ENCODE measurements around the gene REEP5.
"Not testable (repeated sequence)": the region's sequence is repeated elsewhere in the genome, so short reads cannot be mapped to it uniquely, and the experiment has no call there.

REEP5 gene

DNA sequence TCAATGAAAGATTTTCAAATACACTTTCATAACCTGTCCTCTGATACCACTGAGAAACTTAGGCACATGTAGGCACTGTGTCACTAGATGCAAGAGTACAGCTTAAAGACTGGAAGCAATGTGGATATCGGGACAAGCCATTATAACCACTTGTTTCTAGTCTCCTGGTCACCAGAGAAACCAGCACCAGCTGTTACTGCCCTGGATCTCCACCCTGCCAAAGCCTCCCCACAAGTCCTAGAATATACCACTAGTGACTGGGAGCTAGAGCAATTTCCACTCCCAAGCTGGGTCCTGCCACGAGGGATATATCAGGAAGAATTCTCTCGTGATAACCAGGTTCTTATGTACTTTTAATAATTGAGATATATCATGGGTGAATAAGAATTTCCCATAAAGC is 19.5 kb downstream of the REEP5 start:
- no peak for DNase-seq
- no peak overlapping the region for H3K4me3 ChIP-seq (ENCODE audit: insufficient read depth, low read depth, low read length, poor library complexity, severe bottlenecking)
- H3K36me3 ChIP-seq (ENCODE audit: control insufficient read depth, insufficient read depth, low read length), result peaks cover 9% of the 10 kb centered on the region
- H3K27ac ChIP-seq (ENCODE audit: insufficient read depth, low read length, poor library complexity, severe bottlenecking), result no peak overlapping the region
- H3K9me3 ChIP-seq (ENCODE audit: control insufficient read depth, low read length), result no peaks in the 10 kb centered on the region
- H3K27me3 ChIP-seq (replicated peaks; ENCODE audit: control insufficient read depth, insufficient read depth, low read length, poor library complexity, severe bottlenecking), result no peaks in the 10 kb centered on the region
- no peaks in the 10 kb centered on the region for H3K4me1 ChIP-seq (ENCODE audit: control insufficient read depth, insufficient read depth, low read length, poor library complexity, severe bottlenecking)

GRCh38 chr5:112895682-112896081 is 26.3 kb downstream of the REEP5 start:
- Histone ChIP-seq H3K4me1 (ENCODE audit: control insufficient read depth, insufficient read depth, low read length, poor library complexity, severe bottlenecking) (no peaks in the 10 kb centered on the region), H3K4me3 (ENCODE audit: insufficient read depth, low read depth, low read length, poor library complexity, severe bottlenecking) (no peak overlapping the region), H3K9me3 (ENCODE audit: control insufficient read depth, low read length) (no peaks in the 10 kb centered on the region), H3K27me3 (replicated peaks; ENCODE audit: control insufficient read depth, insufficient read depth, low read length, poor library complexity, severe bottlenecking) (no peaks in the 10 kb centered on the region), H3K27ac (ENCODE audit: insufficient read depth, low read length, poor library complexity, severe bottlenecking) (no peak overlapping the region), H3K36me3 (ENCODE audit: control insufficient read depth, insufficient read depth, low read length) (peaks cover 15% of the 10 kb centered on the region)
- DNase-seq, result no peak

GRCh38 chr5:112892776-112893175 is 29.3 kb downstream of the REEP5 start:
- Histone ChIP-seq H3K4me1 (ENCODE audit: control insufficient read depth, insufficient read depth, low read length, poor library complexity, severe bottlenecking) (peaks cover 7% of the 10 kb centered on the region), H3K27ac (ENCODE audit: insufficient read depth, low read length, poor library complexity, severe bottlenecking) (no peak overlapping the region), H3K36me3 (ENCODE audit: control insufficient read depth, insufficient read depth, low read length) (peaks cover 11% of the 10 kb centered on the region), H3K9me3 (ENCODE audit: control insufficient read depth, low read length) (no peaks in the 10 kb centered on the region), H3K4me3 (ENCODE audit: insufficient read depth, low read depth, low read length, poor library complexity, severe bottlenecking) (no peak overlapping the region), H3K27me3 (replicated peaks; ENCODE audit: control insufficient read depth, insufficient read depth, low read length, poor library complexity, severe bottlenecking) (no peaks in the 10 kb centered on the region)
- DNase-seq, result no peak

- not testable (repeated sequence) for DNase-seq; H3K9me3 ChIP-seq (ENCODE audit: control insufficient read depth, low read length); H3K27ac ChIP-seq (ENCODE audit: insufficient read depth, low read length, poor library complexity, severe bottlenecking); H3K36me3 ChIP-seq (ENCODE audit: control insufficient read depth, insufficient read depth, low read length); H3K4me3 ChIP-seq (ENCODE audit: insufficient read depth, low read depth, low read length, poor library complexity, severe bottlenecking); H3K27me3 ChIP-seq (replicated peaks; ENCODE audit: control insufficient read depth, insufficient read depth, low read length, poor library complexity, severe bottlenecking)
- H3K4me1 ChIP-seq (ENCODE audit: control insufficient read depth, insufficient read depth, low read length, poor library complexity, severe bottlenecking), result peaks cover 14% of the 10 kb centered on the region
These were observed 30.0 kb downstream of the REEP5 start for GRCh38 chr5:112892066-112892465.

- DNase-seq, result no peak
- H3K27me3 ChIP-seq (replicated peaks; ENCODE audit: control insufficient read depth, insufficient read depth, low read length, poor library complexity, severe bottlenecking), result no peaks in the 10 kb centered on the region
- H3K27ac ChIP-seq (ENCODE audit: insufficient read depth, low read length, poor library complexity, severe bottlenecking), result peak overlapping the region; percentile 26
- H3K9me3 ChIP-seq (ENCODE audit: control insufficient read depth, low read length), result no peaks in the 10 kb centered on the region
- peaks cover 19% of the 10 kb centered on the region for H3K4me1 ChIP-seq (ENCODE audit: control insufficient read depth, insufficient read depth, low read length, poor library complexity, severe bottlenecking)
- H3K36me3 ChIP-seq (ENCODE audit: control insufficient read depth, insufficient read depth, low read length), result peaks cover 24% of the 10 kb centered on the region
- H3K4me3 ChIP-seq (ENCODE audit: insufficient read depth, low read depth, low read length, poor library complexity, severe bottlenecking), result no peak overlapping the region
These were observed 35.1 kb downstream of the REEP5 start for GRCh38 chr5:112886975-112887374.

GRCh38 chr5:112885001-112885400 is 37.0 kb downstream of the REEP5 start:
- H3K27me3 ChIP-seq (replicated peaks; ENCODE audit: control insufficient read depth, insufficient read depth, low read length, poor library complexity, severe bottlenecking), result no peaks in the 10 kb centered on the region
- H3K4me3 ChIP-seq (ENCODE audit: insufficient read depth, low read depth, low read length, poor library complexity, severe bottlenecking), result no peak overlapping the region
- no peaks in the 10 kb centered on the region for H3K9me3 ChIP-seq (ENCODE audit: control insufficient read depth, low read length)
- peaks cover 29% of the 10 kb centered on the region for H3K36me3 ChIP-seq (ENCODE audit: control insufficient read depth, insufficient read depth, low read length)
- peaks cover 23% of the 10 kb centered on the region for H3K4me1 ChIP-seq (ENCODE audit: control insufficient read depth, insufficient read depth, low read length, poor library complexity, severe bottlenecking)
- H3K27ac ChIP-seq (ENCODE audit: insufficient read depth, low read length, poor library complexity, severe bottlenecking), result peak overlapping the region; percentile 43
- no peak for DNase-seq

- Histone ChIP-seq H3K36me3 (ENCODE audit: control insufficient read depth, insufficient read depth, low read length) (peaks cover 29% of the 10 kb centered on the region), H3K4me1 (ENCODE audit: control insufficient read depth, insufficient read depth, low read length, poor library complexity, severe bottlenecking) (peaks cover 30% of the 10 kb centered on the region), H3K27me3 (replicated peaks; ENCODE audit: control insufficient read depth, insufficient read depth, low read length, poor library complexity, severe bottlenecking) (no peaks in the 10 kb centered on the region), H3K4me3 (ENCODE audit: insufficient read depth, low read depth, low read length, poor library complexity, severe bottlenecking) (no peak overlapping the region), H3K9me3 (ENCODE audit: control insufficient read depth, low read length) (no peaks in the 10 kb centered on the region), H3K27ac (ENCODE audit: insufficient read depth, low read length, poor library complexity, severe bottlenecking) (no peak overlapping the region)
- DNase-seq, result no peak
These were observed 38.8 kb downstream of the REEP5 start for GRCh38 chr5:112883192-112883591.

GRCh38 chr5:112880219-112880964 is 41.6 kb downstream of the REEP5 start:
- DNase-seq, result no peak
- Histone ChIP-seq H3K4me3 (ENCODE audit: insufficient read depth, low read depth, low read length, poor library complexity, severe bottlenecking) (no peak overlapping the region), H3K36me3 (ENCODE audit: control insufficient read depth, insufficient read depth, low read length) (peaks cover 21% of the 10 kb centered on the region), H3K4me1 (ENCODE audit: control insufficient read depth, insufficient read depth, low read length, poor library complexity, severe bottlenecking) (peaks cover 17% of the 10 kb centered on the region), H3K27ac (ENCODE audit: insufficient read depth, low read length, poor library complexity, severe bottlenecking) (peak overlapping the region; percentile 44), H3K9me3 (ENCODE audit: control insufficient read depth, low read length) (no peaks in the 10 kb centered on the region), H3K27me3 (replicated peaks; ENCODE audit: control insufficient read depth, insufficient read depth, low read length, poor library complexity, severe bottlenecking) (no peaks in the 10 kb centered on the region)

DNA sequence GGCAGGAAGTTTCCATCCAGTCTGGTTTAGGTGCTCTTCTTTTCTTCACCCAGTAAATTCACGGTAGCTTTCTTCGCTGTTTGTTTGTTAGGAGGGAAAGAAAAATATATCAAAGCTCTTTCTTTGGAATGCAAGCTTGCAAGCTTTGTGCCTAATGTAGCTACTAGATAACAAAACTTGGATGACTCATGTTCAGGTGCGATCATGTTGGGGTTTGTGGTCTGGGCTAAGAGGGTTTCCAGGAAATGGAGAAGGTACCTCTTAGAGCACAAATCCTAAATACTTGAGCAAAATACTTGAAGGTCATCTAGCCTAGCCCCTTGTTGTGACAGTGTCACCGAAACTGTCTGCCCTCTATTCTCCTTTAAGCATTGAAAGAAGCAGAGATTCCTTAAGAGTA is 43.3 kb downstream of the REEP5 start:
- Histone ChIP-seq H3K27me3 (replicated peaks; ENCODE audit: control insufficient read depth, insufficient read depth, low read length, poor library complexity, severe bottlenecking) (no peaks in the 10 kb centered on the region), H3K9me3 (ENCODE audit: control insufficient read depth, low read length) (no peaks in the 10 kb centered on the region), H3K4me1 (ENCODE audit: control insufficient read depth, insufficient read depth, low read length, poor library complexity, severe bottlenecking) (peaks cover 20% of the 10 kb centered on the region), H3K36me3 (ENCODE audit: control insufficient read depth, insufficient read depth, low read length) (peaks cover 6% of the 10 kb centered on the region), H3K27ac (ENCODE audit: insufficient read depth, low read length, poor library complexity, severe bottlenecking) (peak overlapping the region; percentile 50), H3K4me3 (ENCODE audit: insufficient read depth, low read depth, low read length, poor library complexity, severe bottlenecking) (peak overlapping the region; percentile 8)
- peak; percentile 44 to 52 (median 50) for DNase-seq

- H3K27ac ChIP-seq (ENCODE audit: insufficient read depth, low read length, poor library complexity, severe bottlenecking), result peak overlapping the region; percentile 50
- H3K4me3 ChIP-seq (ENCODE audit: insufficient read depth, low read depth, low read length, poor library complexity, severe bottlenecking), result no peak overlapping the region
- H3K27me3 ChIP-seq (replicated peaks; ENCODE audit: control insufficient read depth, insufficient read depth, low read length, poor library complexity, severe bottlenecking), result no peaks in the 10 kb centered on the region
- peaks cover 5% of the 10 kb centered on the region for H3K36me3 ChIP-seq (ENCODE audit: control insufficient read depth, insufficient read depth, low read length)
- H3K9me3 ChIP-seq (ENCODE audit: control insufficient read depth, low read length), result no peaks in the 10 kb centered on the region
- DNase-seq, result no peak
- H3K4me1 ChIP-seq (ENCODE audit: control insufficient read depth, insufficient read depth, low read length, poor library complexity, severe bottlenecking), result peaks cover 23% of the 10 kb centered on the region
These were observed 43.9 kb downstream of the REEP5 start for GRCh38 chr5:112878101-112878500.

Data from effector memory CD4-positive, alpha-beta T cell (primary cell).